GM19438 (cell line): ENCODE data around the gene PPP1R37.

ENCODE experiments used
- ATAC-seq: cut with Tn5 transposase; IDR thresholded peaks from one replicate; pipeline ENCODE4 v1.9.1; 2021; ENCODE audit warnings: low read depth; ENCODE audit not compliant: unreplicated experiment

The PPP1R37 gene

DNA sequence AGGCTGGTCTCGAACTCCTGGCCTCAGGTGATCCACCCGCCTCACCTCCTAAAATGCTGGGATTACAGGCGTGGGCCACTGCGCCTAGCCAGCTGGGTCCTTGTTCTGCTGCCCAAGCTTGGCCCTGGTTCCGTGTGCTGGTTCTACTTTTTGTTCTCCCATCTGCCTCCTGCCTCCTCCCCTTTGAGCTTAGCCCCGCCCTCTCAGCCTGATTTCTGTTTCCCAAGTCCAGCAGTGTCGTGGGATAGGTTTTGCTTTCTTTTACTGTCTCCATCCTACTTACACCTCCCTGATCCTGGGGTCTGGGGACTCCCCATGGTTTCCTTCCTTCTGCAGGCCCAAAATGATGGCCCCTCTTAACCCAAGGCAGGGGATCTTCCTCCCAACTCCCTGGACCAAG lies 88.0 kb downstream of the PPP1R37 start:
- no peak for ATAC-seq

- no peak for ATAC-seq
These were observed 89.8 kb downstream of the PPP1R37 start for GRCh38 chr19:45182758-45183157.

DNA sequence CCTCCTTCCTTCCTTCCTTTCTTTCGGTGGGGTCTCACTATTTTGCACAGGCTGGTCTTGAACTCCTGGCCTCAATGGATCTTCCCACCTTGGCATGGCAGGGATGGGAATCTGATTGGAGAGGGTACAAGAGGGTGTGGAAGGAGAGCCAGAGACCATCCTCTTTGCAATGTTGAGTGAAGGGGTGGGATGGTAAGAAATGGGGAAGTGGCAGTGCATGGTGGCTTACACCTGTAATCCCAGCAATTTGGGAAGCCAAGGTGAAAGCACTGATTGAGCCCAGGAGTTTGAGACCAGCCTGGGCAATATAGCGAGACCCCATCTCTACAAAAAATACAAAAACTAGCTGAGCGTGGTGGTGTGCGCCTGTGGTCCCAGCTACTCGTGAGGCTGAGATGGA lies 91.1 kb downstream of the PPP1R37 start:
- no peak for ATAC-seq

DNA sequence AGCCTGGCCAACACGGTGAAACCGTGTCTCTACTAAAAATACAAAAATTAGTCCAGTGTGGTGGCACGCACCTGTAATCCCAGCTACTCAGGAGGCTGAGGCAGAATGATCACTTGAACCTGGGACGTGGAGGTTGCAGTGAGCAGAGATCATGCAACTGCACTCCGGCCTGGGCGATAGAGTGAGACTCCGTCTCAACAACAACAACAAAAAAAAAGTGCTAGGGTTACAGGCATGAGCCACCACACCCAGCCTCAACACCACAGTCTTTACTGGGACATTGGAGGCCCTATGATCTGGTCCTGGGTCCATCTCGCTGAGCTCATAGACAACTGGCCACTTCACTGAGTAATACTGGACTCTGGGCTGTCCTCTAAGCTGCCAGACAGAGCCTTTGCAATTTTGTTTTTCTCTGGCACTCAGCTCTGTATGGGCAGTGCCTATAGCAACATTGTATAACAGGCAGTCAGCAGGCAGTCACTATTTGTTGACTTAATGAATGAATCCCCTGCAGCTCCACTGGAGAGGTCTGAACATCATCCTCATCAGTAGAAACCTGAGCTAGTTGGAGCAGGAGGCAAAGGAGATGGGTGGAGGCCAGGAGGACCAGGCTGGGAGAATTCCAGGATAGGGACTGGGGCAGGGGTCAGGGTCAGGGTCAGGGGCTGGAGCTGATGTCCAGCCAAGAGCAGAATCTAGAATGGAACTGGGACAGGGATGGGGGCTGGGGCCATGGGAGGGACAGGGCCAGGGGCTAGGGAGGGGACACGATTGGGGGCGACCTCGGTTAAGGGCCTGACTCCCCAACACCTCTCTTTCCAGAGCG lies 93.7 kb downstream of the PPP1R37 start:
- no peak for ATAC-seq

GRCh38 chr19:45187421-45188100 lies 94.6 kb downstream of the PPP1R37 start:
- ATAC-seq = no peak

DNA sequence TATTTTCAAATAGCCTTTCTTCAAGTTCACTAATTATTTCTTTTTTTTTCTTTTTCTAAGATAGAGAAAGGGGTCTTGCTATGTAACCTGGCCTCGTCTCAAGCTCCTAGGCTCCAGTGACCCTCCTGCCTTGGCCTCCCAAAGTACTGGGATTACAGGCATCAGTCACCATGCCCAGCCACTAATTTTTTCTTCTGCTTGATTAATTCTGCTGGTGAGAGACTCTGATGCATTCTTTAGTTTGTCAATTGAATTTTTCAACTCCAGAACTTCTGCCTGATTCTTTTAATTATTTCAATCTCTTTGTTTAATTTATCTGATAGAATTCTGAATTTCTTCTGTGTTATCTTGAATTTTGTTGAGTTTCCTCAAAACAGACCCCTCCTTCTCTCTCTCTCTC lies 97.0 kb downstream of the PPP1R37 start:
- no peak for ATAC-seq

DNA sequence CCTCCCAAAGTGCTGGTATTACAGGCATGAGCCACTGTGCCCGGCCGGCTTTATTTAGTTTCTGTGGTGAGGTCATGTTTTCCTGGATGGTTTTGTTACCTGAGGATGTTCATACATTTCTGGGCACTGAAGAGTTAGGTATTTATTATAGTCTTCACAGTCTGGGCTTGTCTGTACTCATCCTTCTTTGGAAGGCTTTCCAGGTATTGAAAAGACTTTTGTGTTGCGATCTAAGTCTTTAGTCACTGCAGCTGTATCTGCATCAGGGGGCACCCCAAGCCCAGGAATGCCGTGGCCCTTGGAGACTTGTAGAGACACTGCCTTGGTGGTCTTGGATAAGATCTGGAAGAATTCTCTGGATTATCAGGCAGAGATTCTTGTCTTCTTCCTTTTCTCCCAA lies 98.4 kb downstream of the PPP1R37 start:
- ATAC-seq = no peak

- no peak for ATAC-seq
These were observed 102.8 kb downstream of the PPP1R37 start for GRCh38 chr19:45195764-45196163.
